B cell (primary cell): Measurements from ENCODE around the gene ECE2. TPM values are rescaled to one million over a fixed set of nuclear protein-coding genes. Genes with fewer than 3 reads are reported as not detected.

Source experiments
- ATAC-seq: fragments of 200-7000 bp; cut with Tn5 transposase; one replicate; pipeline ENCODE4 v1.10.0; 2021; ENCODE audit warnings: low read depth, mild to moderate bottlenecking, moderate number of reproducible peaks, moderate library complexity
- CTCF ChIA-PET: fragments of 350-600 bp; sonication (Branson Sonifier 250); formaldehyde crosslinking; loops from one replicate; lab custom pipeline; 2021; ENCODE audit warnings: antibody characterized with exemption, inconsistent platforms; lab: Charles Lee
- POLR2A ChIA-PET: fragments of 350-600 bp; sonication (Branson Sonifier 250); formaldehyde crosslinking; loops from one replicate; lab custom pipeline; 2021; ENCODE audit warnings: antibody characterized with exemption; lab: Charles Lee
- DNase-seq: peaks from one replicate; pipeline ENCODE4 v3.0.0; 2013
- H2AFZ ChIP-seq: 2 replicates; pipeline ENCODE4 v1.6.1; 2012; ENCODE audit warnings: mild to moderate bottlenecking, low read depth, low read length; ENCODE audit not compliant: insufficient read depth, poor library complexity, severe bottlenecking
- H3K27ac ChIP-seq, 2 donors: 1 replicate in 1 of 2; 2 replicates in 1 of 2; pipeline ENCODE4 v1.5.1; 2012 to 2013; ENCODE audit warnings: low read length in 2 of 2, mild to moderate bottlenecking in 2 of 2, moderate library complexity in 1 of 2
- H3K27me3 ChIP-seq, 4 experiments: fragments of 200-600 bp in 1 of 4; sonication (generic) in 1 of 4; replicated peaks in 1 of 4; 1 replicate in 2 of 4; 2 replicates in 2 of 4; pipeline versions ENCODE4 v1.6.1 to v1.7.0; 2013 to 2016; ENCODE audit warnings: low read length in 3 of 4, mild to moderate bottlenecking in 2 of 4, mixed read lengths in 1 of 4, moderate library complexity in 1 of 4; ENCODE audit not compliant: insufficient read depth in 4 of 4, control insufficient read depth in 3 of 4; ENCODE audit errors: control extremely low read depth in 1 of 4
- H3K36me3 ChIP-seq, 2 experiments: replicated peaks in 1 of 2; 1 replicate in 1 of 2; 2 replicates in 1 of 2; pipeline versions ENCODE4 v1.6.1 to v1.7.1; 2013; ENCODE audit warnings: low read length in 1 of 2; ENCODE audit not compliant: insufficient read depth in 2 of 2, control insufficient read depth in 1 of 2; ENCODE audit errors: control extremely low read depth in 1 of 2, extremely low read depth in 1 of 2
- H3K4me1 ChIP-seq, 2 donors: fragments of 200-600 bp in 1 of 2; sonication (generic) in 1 of 2; 1 replicate in 1 of 2; 2 replicates in 1 of 2; pipeline versions ENCODE4 v1.5.1 to v1.6.1; 2013 to 2017; ENCODE audit warnings: low read length in 2 of 2; ENCODE audit not compliant: control insufficient read depth in 2 of 2, insufficient read depth in 2 of 2
- H3K4me2 ChIP-seq: replicated peaks from 2 replicates; pipeline ENCODE3; 2012; ENCODE audit warnings: mild to moderate bottlenecking, low read depth, low read length; ENCODE audit not compliant: poor library complexity, severe bottlenecking
- H3K4me3 ChIP-seq, 5 experiments: fragments of 200-600 bp in 1 of 5; sonication (generic) in 1 of 5; 1 replicate in 3 of 5; 2 replicates in 2 of 5; pipeline versions ENCODE4 v1.5.1 to v1.7.0; 2011 to 2016; ENCODE audit warnings: low read length in 4 of 5, mild to moderate bottlenecking in 4 of 5, low read depth in 2 of 5, control low read depth in 1 of 5, moderate library complexity in 1 of 5; ENCODE audit not compliant: insufficient read depth in 1 of 5; ENCODE audit errors: control extremely low read depth in 1 of 5, extremely low read depth in 1 of 5
- H3K79me2 ChIP-seq: fragments of 200-600 bp; sonication (generic); one replicate; pipeline ENCODE4 v1.6.0; 2016; ENCODE audit warnings: low read length; ENCODE audit not compliant: control insufficient read depth, insufficient read depth
- H3K9ac ChIP-seq: fragments of 200-600 bp; sonication (generic); 2 replicates; pipeline ENCODE4 v1.6.1; 2017; ENCODE audit warnings: mild to moderate bottlenecking, low read length, moderate library complexity
- H3K9me3 ChIP-seq, 3 donors: one replicate each; pipeline versions ENCODE4 v1.6.1 to v1.7.1; 2013; ENCODE audit warnings: low read length in 2 of 3; ENCODE audit not compliant: control insufficient read depth in 2 of 3, insufficient read depth in 1 of 3; ENCODE audit errors: control extremely low read depth in 1 of 3
- H4K20me1 ChIP-seq: 2 replicates; pipeline ENCODE4 v1.6.0; 2012; ENCODE audit warnings: mild to moderate bottlenecking, low read length; ENCODE audit not compliant: insufficient read depth, control insufficient read depth, poor library complexity, severe bottlenecking
- H3K27ac Mint-ChIP-seq: one replicate; pipeline ENCODE4 v1.8.0; 2021; ENCODE audit warnings: mixed read lengths
- H3K27me3 Mint-ChIP-seq: one replicate; pipeline ENCODE4 v1.8.0; 2021; ENCODE audit warnings: mixed read lengths
- H3K4me1 Mint-ChIP-seq: one replicate; pipeline ENCODE4 v1.8.0; 2021; ENCODE audit warnings: mixed read lengths
- H3K4me3 Mint-ChIP-seq: one replicate; pipeline ENCODE4 v1.8.0; 2021; ENCODE audit warnings: mixed read lengths
- H3K9me3 Mint-ChIP-seq: one replicate; pipeline ENCODE4 v1.8.0; 2022; ENCODE audit warnings: mixed read lengths; ENCODE audit not compliant: insufficient read depth
- EZH2 ChIP-seq: IDR thresholded peaks from 2 replicates; pipeline ENCODE4 v1.6.1; 2012; ENCODE audit warnings: borderline replicate concordance, low read depth, mild to moderate bottlenecking, moderate library complexity, low read length; ENCODE audit not compliant: insufficient read depth, poor library complexity, severe bottlenecking
- WGBS: methylation state at CpG from one replicate; pipeline ENCODE4 v1.1.5; 2013; ENCODE audit warnings: missing lambda C conversion rate; ENCODE audit not compliant: insufficient coverage; 5-methylcytosine and 5-hydroxymethylcytosine counted together
- intact Hi-C: fragments of 100-400 bp; cut with micrococcal nuclease; formaldehyde crosslinking; loops from one replicate; pipeline ENCODE4 v1.10.0; 2022
- polyA plus RNA-seq: library from polyadenylated mRNA; depleted of rRNA; stranded (reverse); fragments of >200 nt; gene quantifications from 2 replicates; pipeline ENCODE4 v1.2.3, GENCODE V29; 2012
- total RNA-seq, 2 donors: library from RNA; stranded (reverse); fragments of 120-200 nt in 1 of 2; gene quantifications; 1 replicate in 1 of 2; 2 replicates in 1 of 2; pipeline versions ENCODE4 v1.2.3 to v1.2.4, GENCODE V29; 2013 to 2022
- TF ChIP-seq, protein P1 (sequence below): fragments of 200-600 bp; IDR thresholded peaks from one replicate; pipeline ENCODE4 v1.8.0; 2022; ENCODE audit warnings: antibody characterized with exemption, mild to moderate bottlenecking

The ECE2 gene
- total and polyA plus RNA-seq, 2 donors (not counting 1 experiment from before 2014, with no cell fraction given), result not detected

- no peak overlapping the region for H3K27ac ChIP-seq
- Mint-ChIP-seq H3K4me1 (peaks cover 9% of the 10 kb centered on the region), H3K27me3 (peaks cover 27% of the 10 kb centered on the region), H3K9me3 (no peaks in the 10 kb centered on the region), H3K4me3 (no peak overlapping the region), H3K27ac (no peak overlapping the region)
- DNase-seq (no peak), ATAC-seq (no peak)
- ChIA-PET POLR2A (no interaction called here), CTCF (no interaction called here)
- H3K4me2 ChIP-seq, result no peak overlapping the region
- peaks cover 0 to 44% (median 25%) of the 10 kb centered on the region in 4 experiments for H3K27me3 ChIP-seq
- H3K9me3 ChIP-seq, result no peaks in the 10 kb centered on the region
- intact Hi-C loops, result no loop called here
- peaks cover 5 to 16% of the 10 kb centered on the region in 2 donors for H3K4me1 ChIP-seq
- no peak overlapping the region for H3K4me3 ChIP-seq
- no peak overlapping the region for H2AFZ ChIP-seq
- no peaks in the 10 kb centered on the region for H4K20me1 ChIP-seq
- TF ChIP-seq, protein P1, sequence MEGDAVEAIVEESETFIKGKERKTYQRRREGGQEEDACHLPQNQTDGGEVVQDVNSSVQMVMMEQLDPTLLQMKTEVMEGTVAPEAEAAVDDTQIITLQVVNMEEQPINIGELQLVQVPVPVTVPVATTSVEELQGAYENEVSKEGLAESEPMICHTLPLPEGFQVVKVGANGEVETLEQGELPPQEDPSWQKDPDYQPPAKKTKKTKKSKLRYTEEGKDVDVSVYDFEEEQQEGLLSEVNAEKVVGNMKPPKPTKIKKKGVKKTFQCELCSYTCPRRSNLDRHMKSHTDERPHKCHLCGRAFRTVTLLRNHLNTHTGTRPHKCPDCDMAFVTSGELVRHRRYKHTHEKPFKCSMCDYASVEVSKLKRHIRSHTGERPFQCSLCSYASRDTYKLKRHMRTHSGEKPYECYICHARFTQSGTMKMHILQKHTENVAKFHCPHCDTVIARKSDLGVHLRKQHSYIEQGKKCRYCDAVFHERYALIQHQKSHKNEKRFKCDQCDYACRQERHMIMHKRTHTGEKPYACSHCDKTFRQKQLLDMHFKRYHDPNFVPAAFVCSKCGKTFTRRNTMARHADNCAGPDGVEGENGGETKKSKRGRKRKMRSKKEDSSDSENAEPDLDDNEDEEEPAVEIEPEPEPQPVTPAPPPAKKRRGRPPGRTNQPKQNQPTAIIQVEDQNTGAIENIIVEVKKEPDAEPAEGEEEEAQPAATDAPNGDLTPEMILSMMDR, result no peak
- no peak for TF ChIP-seq EZH2
- 96% methylated on average over 15 of the region's 19 CpGs for WGBS
- no peak overlapping the region for H3K9ac ChIP-seq
- H3K79me2 ChIP-seq, result no peaks in the 10 kb centered on the region
- no peaks in the 10 kb centered on the region for H3K36me3 ChIP-seq
Measured at GRCh38 chr3:184234671-184235380, 41.0 kb upstream of the ECE2 start.

GRCh38 chr3:184235381-184236032 is 40.3 kb upstream of the ECE2 start:
- POLR2A ChIA-PET, result no interaction called here
- no peak for ATAC-seq
- WGBS, result 58% methylated on average over 4 of the region's 4 CpGs
- Histone ChIP-seq H4K20me1 (no peaks in the 10 kb centered on the region), H3K4me2 (no peak overlapping the region), H3K4me3 (no peak overlapping the region), H3K9me3 (no peaks in the 10 kb centered on the region), H3K27ac (no peak overlapping the region), H3K9ac (no peak overlapping the region), H3K36me3 (no peaks in the 10 kb centered on the region), H3K27me3 (peaks cover 0 to 40% (median 23%) of the 10 kb centered on the region in 4 experiments), H3K79me2 (no peaks in the 10 kb centered on the region), H2AFZ (no peak overlapping the region), H3K4me1 (peaks cover 0 to 10% of the 10 kb centered on the region in 2 donors)
- H3K4me3 Mint-ChIP-seq, result no peak overlapping the region
- H3K27ac Mint-ChIP-seq, result no peak overlapping the region
- peaks cover 27% of the 10 kb centered on the region for H3K27me3 Mint-ChIP-seq
- CTCF ChIA-PET, result interaction anchor here (1.7 kb wide), 1 partner anchor 8 kb away, joined by 7 read pairs; no protein-coding TSS in a partner anchor
- TF ChIP-seq, protein P1, result no peak
- no peak for TF ChIP-seq EZH2
- no peak for DNase-seq
- intact Hi-C loops, result no loop called here
- H3K9me3 Mint-ChIP-seq, result no peaks in the 10 kb centered on the region
- peaks cover 9% of the 10 kb centered on the region for H3K4me1 Mint-ChIP-seq
